Peyer's patch (tissue), 4 donors: ENCODE measurements around the gene NOTUM. TPM values are rescaled to one million over a fixed set of nuclear protein-coding genes. Genes with fewer than 3 reads are reported as not detected.

Experiments used
- DNase-seq, 3 donors: peaks; one replicate each; pipeline ENCODE4 v3.0.0-alpha.2; 2017 to 2019
- H3K27ac ChIP-seq, 4 donors: fragments of 200-600 bp; sonication (generic); one replicate each; pipeline ENCODE4 v1.5.1; 2016 to 2019
- H3K27me3 ChIP-seq, 2 donors: fragments of 200-600 bp; sonication (generic); one replicate each; pipeline ENCODE4 v1.5.1; 2019
- H3K36me3 ChIP-seq, 3 donors: fragments of 200-600 bp; sonication (generic); one replicate each; pipeline ENCODE4 v1.5.1; 2016 to 2019
- H3K4me1 ChIP-seq, 4 donors: fragments of 200-600 bp; sonication (generic); one replicate each; pipeline ENCODE4 v1.5.1; 2016 to 2019
- H3K4me3 ChIP-seq, 4 donors: fragments of 200-600 bp; sonication (generic); 1 replicate in 3 of 4; 2 replicates in 1 of 4; pipeline ENCODE4 v1.5.1; 2016 to 2019; ENCODE audit warnings: mild to moderate bottlenecking in 1 of 4
- H3K9me3 ChIP-seq, 4 donors: fragments of 200-600 bp; sonication (generic); one replicate each; pipeline ENCODE4 v1.5.1; 2016 to 2019; ENCODE audit warnings: mild to moderate bottlenecking in 1 of 4
- CTCF ChIP-seq, 6 experiments: fragments of 450-650 bp in 4 of 6; fragments of 200-600 bp in 2 of 6; sonication (generic) in 1 of 6; IDR thresholded peaks; one replicate each; pipeline ENCODE4 v1.5.1; 2017 to 2019; ENCODE audit warnings: antibody characterized with exemption in 6 of 6, mild to moderate bottlenecking in 3 of 6, moderate library complexity in 1 of 6
- POLR2A ChIP-seq, 2 donors: fragments of 450-650 bp; IDR thresholded peaks; one replicate each; pipeline ENCODE4 v1.5.1; 2017; ENCODE audit warnings: antibody characterized with exemption in 2 of 2, mild to moderate bottlenecking in 2 of 2, moderate library complexity in 2 of 2
- total RNA-seq, 4 donors: library from RNA; depleted of rRNA; stranded (reverse); fragments of >200 nt; gene quantifications; one replicate each; pipeline ENCODE4 v1.1.0, GENCODE V29; 2016

The NOTUM gene
- total RNA-seq, 4 donors from 2014 or later = 1.2 TPM; not detected in 3

DNA sequence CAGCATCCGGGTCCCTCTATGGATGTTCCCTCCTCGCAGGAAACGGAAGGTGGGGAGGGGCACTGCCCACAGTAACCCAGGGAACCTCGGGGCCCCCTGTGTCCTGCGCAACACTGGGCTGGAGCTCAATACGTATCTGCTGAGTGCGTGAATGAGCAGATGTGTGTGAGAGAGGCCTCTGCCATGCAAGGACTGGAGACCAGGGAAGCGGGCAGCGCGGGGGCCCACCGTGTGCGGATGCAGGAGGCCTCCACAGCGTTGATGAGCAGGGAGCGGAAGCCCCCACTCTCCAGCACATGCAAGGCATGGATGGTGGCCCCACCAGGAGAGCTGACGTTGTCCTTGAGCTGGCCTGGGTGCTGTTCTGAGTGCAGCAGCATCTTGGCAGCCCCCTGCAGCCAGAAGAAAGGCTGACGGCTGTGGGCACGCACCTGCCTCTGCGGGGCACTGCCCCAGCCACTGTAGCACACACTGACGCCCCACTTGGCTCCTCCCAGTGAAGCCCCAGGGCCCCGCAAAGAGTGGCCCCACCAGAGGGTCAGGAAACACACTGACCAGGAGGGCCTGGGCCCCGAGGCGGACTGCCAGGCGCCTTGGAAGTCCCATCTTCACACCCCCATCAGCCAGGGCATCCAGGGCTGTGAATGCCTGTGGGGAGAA lies 26.8 kb downstream of the NOTUM start:
- no peaks in the 10 kb centered on the region for H3K9me3 ChIP-seq
- no peaks in the 10 kb centered on the region for H3K36me3 ChIP-seq
- DNase-seq = no peak
- peaks cover 0 to 21% (median 5%) of the 10 kb centered on the region in 4 donors for H3K4me1 ChIP-seq
- H3K27me3 ChIP-seq = no peaks in the 10 kb centered on the region
- H3K4me3 ChIP-seq = no peak overlapping the region
- no peak overlapping the region for H3K27ac ChIP-seq
- TF ChIP-seq CTCF (IDR thresholded peaks at IDR 0.05) (no peak), POLR2A (IDR thresholded peaks at IDR 0.05) (no peak)

GRCh38 chr17:81933178-81933699 lies 27.7 kb downstream of the NOTUM start:
- Histone ChIP-seq H3K4me3 (no peak overlapping the region), H3K27ac (no peak overlapping the region), H3K36me3 (no peaks in the 10 kb centered on the region), H3K27me3 (no peaks in the 10 kb centered on the region), H3K9me3 (no peaks in the 10 kb centered on the region), H3K4me1 (peaks cover 0 to 31% (median 11%) of the 10 kb centered on the region in 4 donors)
- no peak for DNase-seq
- no peak for TF ChIP-seq CTCF (IDR thresholded peaks at IDR 0.05)
- no peak for TF ChIP-seq POLR2A (IDR thresholded peaks at IDR 0.05)

DNA sequence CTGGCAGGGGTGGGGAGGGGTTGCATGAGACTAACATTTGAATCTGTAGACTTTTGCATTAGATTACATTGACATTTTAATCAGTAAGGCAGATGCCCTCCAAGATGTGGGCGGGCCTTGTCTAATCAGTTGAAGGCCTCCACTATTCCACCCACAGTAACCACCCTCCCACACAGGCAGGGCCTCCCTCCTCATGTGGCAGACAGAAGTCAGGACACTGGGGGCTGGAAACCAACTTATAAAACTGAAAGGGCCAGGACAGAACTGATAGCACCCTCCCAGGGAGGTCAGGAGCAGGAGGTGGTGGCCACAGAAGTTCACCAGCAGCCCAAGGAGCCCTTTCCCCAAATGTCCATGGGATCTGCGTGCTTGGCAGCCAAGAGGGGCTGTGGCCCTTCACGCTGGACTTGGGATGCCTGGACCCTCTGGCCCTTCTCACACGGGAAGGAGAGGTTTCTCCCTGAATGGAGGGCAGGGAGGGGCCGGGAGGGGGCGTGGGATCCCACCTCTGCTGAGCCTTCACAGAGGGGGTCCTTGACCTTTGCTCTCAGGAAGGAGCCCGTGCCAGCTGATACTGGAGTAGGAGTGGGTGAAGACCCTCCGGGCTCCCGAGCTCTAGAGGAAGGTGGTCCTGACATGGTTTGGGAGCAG lies 28.5 kb downstream of the NOTUM start:
- Histone ChIP-seq H3K4me1 (peaks cover 0 to 30% (median 16%) of the 10 kb centered on the region in 4 donors), H3K36me3 (no peaks in the 10 kb centered on the region), H3K27ac (no peak overlapping the region), H3K9me3 (no peaks in the 10 kb centered on the region), H3K27me3 (no peaks in the 10 kb centered on the region), H3K4me3 (no peak overlapping the region)
- DNase-seq = no peak
- no peak for TF ChIP-seq CTCF (IDR thresholded peaks at IDR 0.05)
- no peak for TF ChIP-seq POLR2A (IDR thresholded peaks at IDR 0.05)

- Histone ChIP-seq H3K27ac (no peak overlapping the region), H3K27me3 (no peaks in the 10 kb centered on the region), H3K4me1 (peaks cover 0 to 26% (median 14%) of the 10 kb centered on the region in 4 donors), H3K9me3 (no peaks in the 10 kb centered on the region), H3K36me3 (no peaks in the 10 kb centered on the region), H3K4me3 (no peak overlapping the region)
- TF ChIP-seq POLR2A (IDR thresholded peaks at IDR 0.05) (no peak), CTCF (IDR thresholded peaks at IDR 0.05) (no peak)
- no peak for DNase-seq
These were observed 29.2 kb downstream of the NOTUM start for GRCh38 chr17:81931557-81932332.

GRCh38 chr17:81931189-81931556 lies 29.8 kb downstream of the NOTUM start:
- Histone ChIP-seq H3K9me3 (no peaks in the 10 kb centered on the region), H3K4me3 (no peak overlapping the region), H3K36me3 (no peaks in the 10 kb centered on the region), H3K4me1 (peaks cover 0 to 25% (median 13%) of the 10 kb centered on the region in 4 donors), H3K27me3 (no peaks in the 10 kb centered on the region), H3K27ac (no peak overlapping the region)
- no peak for TF ChIP-seq CTCF (IDR thresholded peaks at IDR 0.05)
- no peak for TF ChIP-seq POLR2A (IDR thresholded peaks at IDR 0.05)
- peak in 1 of 3 donors; percentile 45 for DNase-seq
